Endothelial cell of hepatic sinusoid (primary cell): Measurements from ENCODE around the gene CRIP2.

ENCODE experiments used
- in situ Hi-C: cut with HindIII; loops from 2 replicates; pipeline ENCODE4 v1.10.0; 2017; ENCODE audit warnings: low sequenced_read_pairs

The CRIP2 gene

GRCh38 chr14:105442834-105443233 lies 31.8 kb upstream of the CRIP2 start:
- in situ Hi-C loops, result no loop called here

- in situ Hi-C loops, result no loop called here
Observed at GRCh38 chr14:105444859-105445258, 29.8 kb upstream of the CRIP2 start.

GRCh38 chr14:105445290-105445689 lies 29.3 kb upstream of the CRIP2 start:
- in situ Hi-C loops, result no loop called here

GRCh38 chr14:105445901-105446845 lies 28.4 kb upstream of the CRIP2 start:
- in situ Hi-C loops, result no loop called here

GRCh38 chr14:105446971-105447370 lies 27.6 kb upstream of the CRIP2 start:
- in situ Hi-C loops, result no loop called here

- in situ Hi-C loops, result no loop called here
Observed at GRCh38 chr14:105447651-105448640, 26.7 kb upstream of the CRIP2 start.

GRCh38 chr14:105448706-105449111 lies 25.9 kb upstream of the CRIP2 start:
- in situ Hi-C loops, result no loop called here

GRCh38 chr14:105449276-105450122 lies 25.1 kb upstream of the CRIP2 start:
- in situ Hi-C loops, result no loop called here

GRCh38 chr14:105450123-105450505 lies 24.5 kb upstream of the CRIP2 start:
- in situ Hi-C loops, result no loop called here

GRCh38 chr14:105450864-105451720 lies 23.5 kb upstream of the CRIP2 start:
- in situ Hi-C loops, result no loop called here

GRCh38 chr14:105452963-105453362 lies 21.7 kb upstream of the CRIP2 start:
- in situ Hi-C loops, result no loop called here

- in situ Hi-C loops, result no loop called here
Observed at GRCh38 chr14:105453847-105454246, 20.8 kb upstream of the CRIP2 start.

GRCh38 chr14:105455086-105455640 lies 19.5 kb upstream of the CRIP2 start:
- in situ Hi-C loops, result no loop called here

GRCh38 chr14:105455766-105456660 lies 18.6 kb upstream of the CRIP2 start:
- in situ Hi-C loops, result no loop called here

GRCh38 chr14:105456736-105457617 lies 17.6 kb upstream of the CRIP2 start:
- in situ Hi-C loops, result no loop called here

GRCh38 chr14:105458010-105458409 lies 16.6 kb upstream of the CRIP2 start:
- in situ Hi-C loops, result no loop called here

- in situ Hi-C loops, result no loop called here
Observed at GRCh38 chr14:105458571-105458970, 16.1 kb upstream of the CRIP2 start.
